ENCODE measurements around the gene PPFIA3.

Gene PPFIA3

GRCh38 chr19:49135686-49136085, 16.3 kb downstream of the PPFIA3 start:
- DNase-seq (ENCODE audit: low read depth): no peak

DNA sequence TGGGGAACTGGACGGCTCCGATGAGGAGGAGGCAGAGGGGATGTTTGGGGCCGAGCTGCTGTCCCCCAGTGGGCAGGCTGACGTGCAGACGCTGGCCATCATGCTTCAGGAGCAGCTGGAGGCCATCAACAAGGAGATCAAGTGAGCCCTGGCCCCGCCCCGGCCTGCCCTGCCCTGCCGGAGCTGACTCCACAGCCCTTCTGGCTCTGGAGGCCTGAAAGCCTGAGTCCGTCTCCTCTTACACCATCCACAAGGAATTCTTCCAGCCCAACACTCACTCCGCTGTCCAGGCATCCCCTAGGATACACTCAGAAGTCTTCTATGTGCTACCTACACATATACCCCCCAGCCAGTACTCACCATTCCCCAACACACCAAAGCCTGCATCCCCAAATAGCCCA, 17.4 kb downstream of the PPFIA3 start:
- no peak for TF ChIP-seq MYC (IDR thresholded peaks at IDR 0.05; ENCODE audit: low read depth, low read length)
- TF ChIP-seq, protein P1, sequence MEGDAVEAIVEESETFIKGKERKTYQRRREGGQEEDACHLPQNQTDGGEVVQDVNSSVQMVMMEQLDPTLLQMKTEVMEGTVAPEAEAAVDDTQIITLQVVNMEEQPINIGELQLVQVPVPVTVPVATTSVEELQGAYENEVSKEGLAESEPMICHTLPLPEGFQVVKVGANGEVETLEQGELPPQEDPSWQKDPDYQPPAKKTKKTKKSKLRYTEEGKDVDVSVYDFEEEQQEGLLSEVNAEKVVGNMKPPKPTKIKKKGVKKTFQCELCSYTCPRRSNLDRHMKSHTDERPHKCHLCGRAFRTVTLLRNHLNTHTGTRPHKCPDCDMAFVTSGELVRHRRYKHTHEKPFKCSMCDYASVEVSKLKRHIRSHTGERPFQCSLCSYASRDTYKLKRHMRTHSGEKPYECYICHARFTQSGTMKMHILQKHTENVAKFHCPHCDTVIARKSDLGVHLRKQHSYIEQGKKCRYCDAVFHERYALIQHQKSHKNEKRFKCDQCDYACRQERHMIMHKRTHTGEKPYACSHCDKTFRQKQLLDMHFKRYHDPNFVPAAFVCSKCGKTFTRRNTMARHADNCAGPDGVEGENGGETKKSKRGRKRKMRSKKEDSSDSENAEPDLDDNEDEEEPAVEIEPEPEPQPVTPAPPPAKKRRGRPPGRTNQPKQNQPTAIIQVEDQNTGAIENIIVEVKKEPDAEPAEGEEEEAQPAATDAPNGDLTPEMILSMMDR (IDR thresholded peaks at IDR 0.05; ENCODE audit: low read depth, low read length): no peak
- no peak for TF ChIP-seq POLR2A (IDR thresholded peaks at IDR 0.05; ENCODE audit: extremely low read depth, insufficient read length)
- no peak for TF ChIP-seq MAX (IDR thresholded peaks at IDR 0.05; ENCODE audit: low read depth, low read length)
- DNase-seq (ENCODE audit: low read depth): no peak

More at GRCh38 chr19:49135686-49136085, 16.3 kb downstream of the PPFIA3 start:
- H3K4me3 ChIP-seq (ENCODE audit: low read depth, low read length): no peak overlapping the region
- TF ChIP-seq, protein P1 (IDR thresholded peaks at IDR 0.05; ENCODE audit: low read depth, low read length): no peak
- TF ChIP-seq MAX (IDR thresholded peaks at IDR 0.05; ENCODE audit: low read depth, low read length) (no peak), POLR2A (IDR thresholded peaks at IDR 0.05; ENCODE audit: extremely low read depth, insufficient read length) (no peak), MYC (IDR thresholded peaks at IDR 0.05; ENCODE audit: low read depth, low read length) (no peak)

GRCh38 chr19:49140951-49141350, 21.6 kb downstream of the PPFIA3 start:
- TF ChIP-seq, protein P1 (IDR thresholded peaks at IDR 0.05; ENCODE audit: low read depth, low read length): no peak
- TF ChIP-seq MAX (IDR thresholded peaks at IDR 0.05; ENCODE audit: low read depth, low read length): no peak
- TF ChIP-seq POLR2A (IDR thresholded peaks at IDR 0.05; ENCODE audit: extremely low read depth, insufficient read length): no peak
- TF ChIP-seq MYC (IDR thresholded peaks at IDR 0.05; ENCODE audit: low read depth, low read length): no peak
- no peak for DNase-seq (ENCODE audit: low read depth)
- no peak overlapping the region for H3K4me3 ChIP-seq (ENCODE audit: low read depth, low read length)

More for the DNA sequence above, 17.4 kb downstream of the PPFIA3 start:
- H3K4me3 ChIP-seq (ENCODE audit: low read depth, low read length): no peak overlapping the region

DNA sequence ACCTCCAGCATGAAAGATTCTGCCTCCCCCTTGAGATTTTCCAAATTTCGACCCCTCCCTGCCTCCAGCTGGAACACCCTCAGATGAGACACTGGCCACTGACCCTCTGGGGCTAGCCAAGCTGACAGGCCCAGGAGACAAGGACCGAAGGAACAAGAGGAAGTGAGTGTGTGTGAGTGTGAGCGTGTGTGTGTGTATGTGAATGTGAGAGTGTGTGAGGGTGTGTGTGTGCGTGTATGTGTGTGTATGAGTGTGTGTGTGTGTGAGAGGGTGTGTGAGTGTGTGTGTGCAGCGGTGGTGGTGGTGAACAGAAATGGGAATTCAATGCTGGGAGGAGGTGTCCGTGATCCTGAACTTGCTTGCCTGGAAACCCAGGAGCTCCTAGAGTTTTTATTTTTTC, 22.0 kb downstream of the PPFIA3 start:
- no peak for DNase-seq (ENCODE audit: low read depth)
- H3K4me3 ChIP-seq (ENCODE audit: low read depth, low read length): no peak overlapping the region
- TF ChIP-seq MAX (IDR thresholded peaks at IDR 0.05; ENCODE audit: low read depth, low read length): no peak
- TF ChIP-seq, protein P1 (IDR thresholded peaks at IDR 0.05; ENCODE audit: low read depth, low read length): no peak
- no peak for TF ChIP-seq POLR2A (IDR thresholded peaks at IDR 0.05; ENCODE audit: extremely low read depth, insufficient read length)
- TF ChIP-seq MYC (IDR thresholded peaks at IDR 0.05; ENCODE audit: low read depth, low read length): no peak

- H3K4me3 ChIP-seq (ENCODE audit: low read depth, low read length): no peak overlapping the region
- no peak for DNase-seq (ENCODE audit: low read depth)
- TF ChIP-seq MYC (IDR thresholded peaks at IDR 0.05; ENCODE audit: low read depth, low read length): no peak
- no peak for TF ChIP-seq POLR2A (IDR thresholded peaks at IDR 0.05; ENCODE audit: extremely low read depth, insufficient read length)
- TF ChIP-seq MAX (IDR thresholded peaks at IDR 0.05; ENCODE audit: low read depth, low read length): no peak
- TF ChIP-seq, protein P1 (IDR thresholded peaks at IDR 0.05; ENCODE audit: low read depth, low read length): no peak
These were observed 23.6 kb downstream of the PPFIA3 start for GRCh38 chr19:49142866-49143335.

Measured in NB4 (cell line).